Transverse colon (tissue), 4 donors: Measurements from ENCODE around the gene PCED1A. TPM values are rescaled to one million over a fixed set of nuclear protein-coding genes. Genes with fewer than 3 reads are reported as not detected.

Experiments
- DNase-seq: peaks from one replicate; pipeline ENCODE4 v3.0.0-alpha.2; 2019
- H3K27ac ChIP-seq, 4 donors: fragments of 200-600 bp; sonication (generic); 2 replicates each; pipeline ENCODE4 v1.5.1; 2016 to 2018; ENCODE audit warnings: inconsistent platforms in 4 of 4
- H3K27me3 ChIP-seq: fragments of 200-600 bp; sonication (generic); 2 replicates; pipeline ENCODE4 v1.5.1; 2017; ENCODE audit warnings: inconsistent platforms
- H3K36me3 ChIP-seq, 4 donors: fragments of 200-600 bp; sonication (generic); 2 replicates each; pipeline ENCODE4 v1.5.1; 2017 to 2019; ENCODE audit warnings: inconsistent platforms in 4 of 4
- H3K4me1 ChIP-seq, 4 donors: fragments of 200-600 bp; sonication (generic); 2 replicates each; pipeline ENCODE4 v1.5.1; 2017 to 2020; ENCODE audit warnings: inconsistent platforms in 4 of 4
- H3K4me3 ChIP-seq, 4 donors: fragments of 200-600 bp; sonication (generic); 1 replicate in 1 of 4; 2 replicates in 3 of 4; pipeline versions ENCODE4 v1.5.1 to v1.6.1; 2017 to 2019; ENCODE audit warnings: inconsistent platforms in 4 of 4
- H3K9me3 ChIP-seq, 2 donors: fragments of 200-600 bp; sonication (generic); 2 replicates each; pipeline ENCODE4 v1.5.1; 2017 to 2019; ENCODE audit warnings: inconsistent platforms in 2 of 2
- CTCF ChIP-seq, 5 experiments: fragments of 200-600 bp in 3 of 5; fragments of 450-650 bp in 2 of 5; sonication (generic) in 3 of 5; IDR thresholded peaks; 1 replicate in 2 of 5; 2 replicates in 3 of 5; pipeline ENCODE4 v1.5.1; 2016 to 2017; ENCODE audit warnings: antibody characterized with exemption in 5 of 5, inconsistent platforms in 3 of 5, mild to moderate bottlenecking in 2 of 5, moderate library complexity in 1 of 5
- EP300 ChIP-seq: sonication (generic); formaldehyde crosslinking; IDR thresholded peaks from one replicate; pipeline ENCODE4 v1.6.1; 2017; ENCODE audit warnings: antibody characterized with exemption, low read depth
- POLR2A ChIP-seq: fragments of 450-650 bp; IDR thresholded peaks from one replicate; pipeline ENCODE4 v1.6.1; 2016; ENCODE audit warnings: antibody characterized with exemption, mild to moderate bottlenecking, moderate library complexity
- POLR2AphosphoS5 ChIP-seq, 3 donors: sonication (generic); formaldehyde crosslinking; IDR thresholded peaks; one replicate each; pipeline ENCODE4 v1.6.1; 2016; ENCODE audit warnings: antibody characterized with exemption in 3 of 3
- WGBS, 2 donors: methylation state at CpG; one replicate each; pipeline ENCODE4 v1.1.5; 2018; ENCODE audit warnings: low coverage in 1 of 2; 5-methylcytosine and 5-hydroxymethylcytosine counted together
- in situ Hi-C, 4 donors: fragments of 200-750 bp; cut with MboI; loops; one replicate each; pipeline versions ENCODE4 v1.15.0 to v1.15.1; 2017; ENCODE audit warnings: low sequenced_read_pairs in 3 of 4, low pct_ligation_motif_present in 1 of 4, low pct_unique_long_range_greater_than_20kb in 1 of 4
- intact Hi-C: fragments of 100-400 bp; cut with DNase I; formaldehyde crosslinking; loops from one replicate; pipeline ENCODE4 v1.15.1; 2023; ENCODE audit warnings: low total_unique reads
- total RNA-seq, 4 donors: library from RNA; depleted of rRNA; stranded (reverse); fragments of >200 nt; gene quantifications; one replicate each; pipeline ENCODE4 v1.1.0, GENCODE V29; 2016

PCED1A gene
- total RNA-seq, 4 donors from 2014 or later: 15.5 to 85.7 (median 36.6) TPM

- Histone ChIP-seq H3K27me3 (no peaks in the 10 kb centered on the region), H3K36me3 (no peaks in the 10 kb centered on the region), H3K4me3 (no peak overlapping the region), H3K27ac (no peak overlapping the region), H3K9me3 (no peaks in the 10 kb centered on the region), H3K4me1 (peaks cover 8 to 11% (median 10%) of the 10 kb centered on the region in 4 donors)
- intact Hi-C loops: no loop called here
- in situ Hi-C loops: no loop called here
- 33 to 79% methylated on average over 1 to 2 of the region's 2 CpGs for WGBS, 2 donors
- TF ChIP-seq EP300: no peak
- DNase-seq: no peak
Measured at GRCh38 chr20:2845607-2846006, 5.2 kb upstream of the PCED1A start.

- TF ChIP-seq EP300: no peak
- TF ChIP-seq POLR2AphosphoS5 (IDR thresholded peaks at IDR 0.05): no peak
- TF ChIP-seq POLR2A: no peak
- TF ChIP-seq CTCF (IDR thresholded peaks at IDR 0.05): no peak
- Histone ChIP-seq H3K4me1 (peaks cover 8 to 19% (median 17%) of the 10 kb centered on the region in 4 donors), H3K4me3 (peak overlapping the region; percentile 74 to 96 (median 91)), H3K36me3 (no peaks in the 10 kb centered on the region), H3K9me3 (no peaks in the 10 kb centered on the region), H3K27me3 (no peaks in the 10 kb centered on the region), H3K27ac (peak overlapping the region; percentile 89 to 94 (median 93))
- peak; percentile 53 for DNase-seq
- 8 to 24% methylated on average over 7 to 31 of the region's 33 CpGs for WGBS, 2 donors
- in situ Hi-C loops: no loop called here
- intact Hi-C loops: no loop called here
Measured at GRCh38 chr20:2840967-2841531, 594 bp upstream of the PCED1A start.

- no peak for DNase-seq
- Histone ChIP-seq H3K36me3 (no peaks in the 10 kb centered on the region), H3K27me3 (no peaks in the 10 kb centered on the region), H3K4me1 (peaks cover 8 to 19% (median 17%) of the 10 kb centered on the region in 4 donors), H3K9me3 (no peaks in the 10 kb centered on the region), H3K4me3 (peak overlapping the region in 3 of 4 donors; percentile 90 to 96 (median 92)), H3K27ac (peak overlapping the region; percentile 89 to 94 (median 93))
- in situ Hi-C loops (no loop called here), intact Hi-C loops (no loop called here)
- 89% methylated on average over 20 of the region's 21 CpGs; no CpG with 5 or more reads in 1 of the 2 donors for WGBS, 2 donors
- TF ChIP-seq POLR2AphosphoS5 (IDR thresholded peaks at IDR 0.05) (no peak), POLR2A (no peak), EP300 (no peak), CTCF (IDR thresholded peaks at IDR 0.05) (no peak)
Measured at GRCh38 chr20:2839732-2840137, 720 bp downstream of the PCED1A start.

GRCh38 chr20:2838847-2839671 is 1.4 kb downstream of the PCED1A start:
- 98 to 100% methylated on average over 1 to 15 of the region's 15 CpGs for WGBS, 2 donors
- intact Hi-C loops (no loop called here), in situ Hi-C loops (no loop called here)
- Histone ChIP-seq H3K4me1 (peaks cover 8 to 19% (median 17%) of the 10 kb centered on the region in 4 donors), H3K4me3 (no peak overlapping the region), H3K9me3 (no peaks in the 10 kb centered on the region), H3K36me3 (no peaks in the 10 kb centered on the region), H3K27me3 (no peaks in the 10 kb centered on the region), H3K27ac (no peak overlapping the region)
- TF ChIP-seq POLR2A (no peak), CTCF (IDR thresholded peaks at IDR 0.05) (no peak), EP300 (no peak), POLR2AphosphoS5 (IDR thresholded peaks at IDR 0.05) (no peak)
- no peak for DNase-seq
